Activated CD8-positive, alpha-beta T cell treated with anti-CD3 and anti-CD28 coated beads, Interleukin-2, amount 10 ng/mL, durations not matched to agents 7 days and 5 days (primary cell): ENCODE measurements around the gene NTHL1. TPM values are rescaled to one million over a fixed set of nuclear protein-coding genes. Genes with fewer than 3 reads are reported as not detected.
A peak's percentile ranks its signal among the peaks of the same experiment; 100 is the strongest.

Source experiments
- ATAC-seq: fragments of 150-1000 bp; cut with Tn5 transposase; one replicate; pipeline ENCODE4 v1.10.0; 2021; ENCODE audit warnings: moderate library complexity
- CTCF ChIA-PET: fragments of 350-600 bp; sonication (Branson Sonifier 250); formaldehyde crosslinking; loops from one replicate; lab custom pipeline; 2021; ENCODE audit warnings: antibody characterized with exemption; lab: Charles Lee
- POLR2A ChIA-PET: fragments of 350-600 bp; sonication (Branson Sonifier 250); formaldehyde crosslinking; loops from one replicate; lab custom pipeline; 2021; ENCODE audit warnings: antibody characterized with exemption; lab: Charles Lee
- DNase-seq: peaks from one replicate; pipeline ENCODE4 v3.0.0-alpha.2; 2020
- H3K27ac Mint-ChIP-seq: one replicate; pipeline ENCODE4 v1.8.0; 2021; ENCODE audit warnings: mild to moderate bottlenecking, mixed read lengths
- H3K27me3 Mint-ChIP-seq: one replicate; pipeline ENCODE4 v1.8.0; 2021; ENCODE audit warnings: low read depth, mixed read lengths
- H3K36me3 Mint-ChIP-seq: one replicate; pipeline ENCODE4 v1.8.0; 2021; ENCODE audit warnings: low read depth, mixed read lengths
- H3K4me1 Mint-ChIP-seq: one replicate; pipeline ENCODE4 v1.8.0; 2021; ENCODE audit warnings: low read depth, mixed read lengths
- H3K4me3 Mint-ChIP-seq: one replicate; pipeline ENCODE4 v1.8.0; 2021; ENCODE audit warnings: mild to moderate bottlenecking, mixed read lengths
- H3K9me3 Mint-ChIP-seq: one replicate; pipeline ENCODE4 v1.8.0; 2022; ENCODE audit warnings: mixed read lengths; ENCODE audit not compliant: insufficient read depth
- total RNA-seq, 2 experiments: library from RNA; stranded (reverse); gene quantifications; one replicate each; pipeline ENCODE4 v1.2.3, GENCODE V29; 2021

NTHL1 gene
- total RNA-seq, 2 experiments from 2014 or later = 29.9 to 35.3 TPM

DNA sequence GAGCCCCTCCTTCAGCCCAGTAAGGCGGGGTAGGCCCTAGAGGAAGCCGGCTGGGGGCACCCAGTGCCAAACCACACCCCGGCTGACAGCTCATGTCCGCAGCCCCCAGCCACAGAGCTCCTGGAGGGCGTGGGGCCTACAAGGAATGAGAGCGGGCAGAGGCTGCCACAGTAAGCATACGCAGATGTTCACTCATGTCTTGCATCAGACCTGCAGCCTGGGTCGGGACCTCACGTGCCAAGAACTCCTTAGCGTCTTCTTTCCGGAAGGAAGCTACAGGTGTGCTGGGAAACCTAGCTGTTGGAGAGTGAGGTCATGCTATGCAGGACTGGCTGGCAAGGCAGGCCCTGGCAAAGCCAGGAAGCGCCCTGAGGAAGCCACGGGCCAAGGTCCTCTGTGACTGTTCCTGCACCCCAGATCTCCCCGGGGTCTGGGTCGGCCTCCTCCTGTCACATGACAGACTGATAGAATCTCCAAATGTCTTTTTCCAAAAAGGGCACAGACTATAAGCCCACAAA lies 39.6 kb downstream of the NTHL1 start:
- POLR2A ChIA-PET = interaction anchor here (1.1 to 2.2 kb wide), 3 partner anchors 40 to 198 kb away, joined by 3 to 16 read pairs (median 5); partner anchors contain the start of genes NTHL1, TRAF7 and TSC2
- no peaks in the 10 kb centered on the region for H3K9me3 Mint-ChIP-seq
- H3K4me3 Mint-ChIP-seq = peak overlapping the region; percentile 84
- CTCF ChIA-PET = interaction anchor here (0.7 to 2.5 kb wide), 6 partner anchors 8 to 147 kb away, joined by 3 to 12 read pairs (median 4); no protein-coding TSS in a partner anchor
- peak overlapping the region; percentile 88 for H3K27ac Mint-ChIP-seq
- H3K4me1 Mint-ChIP-seq = peaks cover 41% of the 10 kb centered on the region
- peaks cover 26% of the 10 kb centered on the region for H3K36me3 Mint-ChIP-seq
- DNase-seq (peak; percentile 47), ATAC-seq (no peak)
- no peaks in the 10 kb centered on the region for H3K27me3 Mint-ChIP-seq

DNA sequence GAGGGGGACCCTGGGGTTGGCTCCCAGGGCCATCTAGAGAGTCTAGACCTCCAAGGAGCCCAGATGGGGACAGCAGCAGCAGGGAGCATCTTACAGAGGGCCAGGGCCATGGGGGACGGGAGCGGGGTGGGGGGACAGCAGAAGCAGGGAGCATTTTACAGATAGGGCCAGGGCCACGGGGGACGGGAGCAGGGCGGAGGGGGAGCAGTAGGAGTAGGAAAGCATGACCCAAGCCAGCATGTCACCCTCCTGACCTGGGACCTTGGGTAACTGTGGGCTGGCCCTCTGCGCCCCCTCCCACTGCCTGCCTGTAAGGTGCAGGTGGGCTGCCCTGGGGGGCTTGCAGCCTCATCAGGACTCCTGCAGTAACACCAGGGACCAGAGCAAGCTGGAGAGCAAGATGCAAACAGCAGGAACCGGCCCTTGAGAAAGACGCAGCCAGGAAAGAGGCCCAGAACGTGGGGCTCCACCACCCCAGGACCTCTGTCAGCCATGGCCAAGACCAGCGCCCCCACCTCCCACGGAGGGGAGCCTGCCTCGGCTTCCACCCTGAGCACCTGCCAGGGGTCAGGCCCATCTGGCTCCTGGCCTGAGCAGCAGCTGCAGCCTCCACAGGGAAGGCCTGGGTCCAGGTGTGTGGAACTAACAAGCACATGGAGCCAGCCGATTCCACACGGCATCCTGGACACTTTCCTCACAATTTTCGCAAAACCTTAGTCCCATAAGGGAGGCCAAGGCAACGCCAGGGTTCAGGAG lies 40.4 kb downstream of the NTHL1 start:
- Mint-ChIP-seq H3K9me3 (no peaks in the 10 kb centered on the region), H3K27me3 (no peaks in the 10 kb centered on the region), H3K27ac (peak overlapping the region; percentile 88), H3K36me3 (peaks cover 29% of the 10 kb centered on the region), H3K4me1 (peaks cover 41% of the 10 kb centered on the region), H3K4me3 (peak overlapping the region; percentile 84)
- DNase-seq = no peak
- ChIA-PET CTCF (interaction anchor here (0.7 to 2.5 kb wide), 6 partner anchors 9 to 148 kb away, joined by 3 to 12 read pairs (median 4); no protein-coding TSS in a partner anchor), POLR2A (interaction anchor here (2.2 kb wide), 1 partner anchor 40 kb away, joined by 5 read pairs; the partner anchor contains the start of genes NTHL1 and TSC2)
- ATAC-seq = no peak

DNA sequence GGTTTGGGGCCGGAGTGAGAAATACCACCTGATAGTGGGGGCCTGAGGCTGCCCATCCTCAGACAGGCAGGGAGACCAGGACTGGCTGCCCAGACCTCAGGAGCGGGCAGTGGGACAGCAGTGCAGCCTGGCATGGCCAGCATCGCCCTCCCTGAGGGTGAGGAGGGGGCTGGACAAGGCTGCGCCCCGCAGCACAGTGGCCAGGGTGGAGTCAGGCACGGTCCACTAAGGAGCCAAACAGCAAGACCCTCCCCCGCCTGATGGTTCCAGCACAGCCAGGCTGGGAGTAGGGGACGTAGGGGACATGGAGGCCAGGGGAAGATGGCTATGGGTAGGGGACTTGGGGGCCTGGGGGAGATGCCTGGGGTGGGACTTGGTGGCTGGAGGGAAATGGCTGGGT lies 41.3 kb downstream of the NTHL1 start:
- Mint-ChIP-seq H3K4me3 (peak overlapping the region; percentile 10), H3K36me3 (peaks cover 32% of the 10 kb centered on the region), H3K9me3 (no peaks in the 10 kb centered on the region), H3K27me3 (no peaks in the 10 kb centered on the region), H3K4me1 (peaks cover 41% of the 10 kb centered on the region), H3K27ac (peak overlapping the region; percentile 74)
- ATAC-seq = no peak
- POLR2A ChIA-PET = no interaction called here
- CTCF ChIA-PET = no interaction called here
- DNase-seq = no peak

DNA sequence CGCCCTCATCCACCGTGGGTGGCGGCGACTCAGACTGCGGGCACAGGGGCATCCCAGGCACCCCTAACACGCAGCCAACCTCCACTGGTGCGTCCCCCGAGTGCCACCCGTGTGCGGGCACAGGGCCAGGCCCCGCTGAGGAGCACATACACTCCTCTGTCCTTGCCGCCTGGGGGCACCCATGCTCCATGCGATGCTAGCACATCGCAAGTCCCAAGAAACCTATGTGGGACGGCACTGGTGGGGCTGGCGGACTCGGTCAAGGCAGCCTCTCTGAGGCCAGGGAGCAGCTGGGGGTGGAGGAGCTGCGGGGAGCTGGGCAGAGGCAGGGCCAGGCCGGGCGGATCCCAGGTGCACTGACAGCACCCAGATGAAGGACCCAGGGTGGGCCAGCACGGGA lies 42.0 kb downstream of the NTHL1 start:
- ATAC-seq = no peak
- POLR2A ChIA-PET = interaction anchor here (0.5 kb wide), 1 partner anchor 35 kb away, joined by 3 read pairs; no protein-coding TSS in a partner anchor

DNA sequence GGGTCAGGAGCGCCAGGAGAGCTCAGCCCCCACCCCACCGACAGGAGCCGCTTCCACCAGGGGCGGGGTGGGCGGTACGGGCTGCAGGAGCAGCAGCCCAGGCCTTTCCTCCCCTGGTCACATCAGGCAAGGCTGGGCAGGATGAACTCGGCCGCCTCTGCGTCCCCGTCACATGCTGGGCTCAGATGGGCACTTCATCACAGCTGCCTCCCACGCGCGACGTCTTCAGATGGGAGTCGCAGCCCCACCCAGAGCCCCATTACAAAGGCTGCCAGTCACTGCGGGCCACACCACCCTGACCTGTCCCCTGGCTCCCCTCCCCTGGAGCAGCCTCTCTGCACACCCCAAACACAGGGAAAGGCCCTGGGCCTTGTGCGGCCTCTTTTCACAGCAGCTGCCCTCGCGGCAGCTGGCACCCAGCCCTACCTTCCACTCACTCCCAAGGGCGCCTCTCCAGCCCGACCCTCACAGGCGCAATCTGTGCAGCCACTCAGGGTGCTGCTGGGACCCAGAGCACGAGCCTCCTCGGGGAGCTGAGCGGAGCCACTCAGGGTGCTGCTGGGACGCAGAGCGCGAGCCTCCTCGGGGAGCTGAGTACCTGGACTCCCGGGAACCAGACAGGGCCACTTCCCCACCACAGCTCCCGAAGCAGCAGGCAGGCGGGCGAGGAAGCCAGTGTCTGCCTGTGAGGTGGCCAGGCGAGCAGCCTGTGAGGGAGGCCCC lies 42.7 kb downstream of the NTHL1 start:
- Mint-ChIP-seq H3K27me3 (no peaks in the 10 kb centered on the region), H3K4me3 (no peak overlapping the region), H3K4me1 (peaks cover 35% of the 10 kb centered on the region), H3K27ac (no peak overlapping the region), H3K9me3 (no peaks in the 10 kb centered on the region), H3K36me3 (peaks cover 37% of the 10 kb centered on the region)
- CTCF ChIA-PET = interaction anchor here (0.9 to 3.1 kb wide), 11 partner anchors 9 to 157 kb away, joined by 3 to 41 read pairs (median 10); partner anchors contain the start of genes NOXO1, PKD1, TBL3 and TRAF7
- DNase-seq (no peak), ATAC-seq (no peak)
- POLR2A ChIA-PET = interaction anchor here (0.5 to 1.4 kb wide), 3 partner anchors 34 to 150 kb away, joined by 3 to 6 read pairs (median 5); partner anchors contain the start of genes RPS2 and TRAF7

More for the DNA sequence above, 42.0 kb downstream of the NTHL1 start:
- Mint-ChIP-seq H3K4me1 (peaks cover 41% of the 10 kb centered on the region), H3K27ac (peak overlapping the region; percentile 74), H3K36me3 (peaks cover 37% of the 10 kb centered on the region), H3K27me3 (no peaks in the 10 kb centered on the region), H3K4me3 (no peak overlapping the region), H3K9me3 (no peaks in the 10 kb centered on the region)
- no peak for DNase-seq
- CTCF ChIA-PET = interaction anchor here (2.3 kb wide), 1 partner anchor 134 kb away, joined by 41 read pairs; no protein-coding TSS in a partner anchor

DNA sequence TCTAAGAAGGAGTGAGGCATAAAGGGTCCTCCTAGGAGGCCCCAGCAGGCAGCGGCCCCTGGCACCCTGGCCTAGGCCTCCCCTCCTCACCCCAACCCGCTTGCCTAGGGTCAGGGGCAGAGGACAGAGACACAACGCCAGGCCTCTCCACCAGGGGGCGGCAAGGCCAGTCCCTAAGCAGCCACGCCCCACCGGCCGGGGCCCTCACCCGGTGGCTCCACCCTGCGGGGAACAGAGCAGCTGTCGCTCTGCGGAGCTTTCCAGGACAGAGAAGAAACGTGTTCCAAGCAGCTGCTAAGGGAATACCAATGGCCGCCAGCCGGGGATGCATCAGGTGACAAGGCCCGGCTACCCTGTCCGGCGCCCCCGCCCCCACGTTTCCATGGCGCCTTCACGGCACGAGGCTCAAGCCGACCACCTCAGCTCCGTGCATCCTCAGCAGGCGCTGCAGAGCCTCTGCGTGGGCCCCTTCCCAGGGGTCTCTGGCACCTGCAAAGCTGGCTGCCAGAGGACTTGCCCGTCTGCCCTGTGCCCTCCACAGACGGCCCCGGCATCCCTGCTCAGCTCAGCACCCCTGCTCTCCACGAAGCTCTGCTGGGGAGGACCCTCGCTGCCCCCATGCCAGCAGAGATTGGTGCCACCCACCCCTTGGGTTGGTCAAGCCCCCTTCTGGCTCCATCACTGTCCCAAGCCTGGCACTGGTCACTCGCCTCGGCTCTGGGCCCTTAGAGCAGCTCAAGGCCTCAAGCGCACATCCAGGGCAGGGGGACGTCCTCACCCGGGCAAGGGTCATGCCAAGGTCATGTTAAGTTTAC lies 43.6 kb downstream of the NTHL1 start:
- POLR2A ChIA-PET = interaction anchor here (0.6 to 1.4 kb wide), 5 partner anchors 39 to 970 kb away, joined by 3 to 6 read pairs (median 3); partner anchors contain the start of genes RPS2 and TRAF7
- Mint-ChIP-seq H3K4me3 (no peak overlapping the region), H3K9me3 (no peaks in the 10 kb centered on the region)

DNA sequence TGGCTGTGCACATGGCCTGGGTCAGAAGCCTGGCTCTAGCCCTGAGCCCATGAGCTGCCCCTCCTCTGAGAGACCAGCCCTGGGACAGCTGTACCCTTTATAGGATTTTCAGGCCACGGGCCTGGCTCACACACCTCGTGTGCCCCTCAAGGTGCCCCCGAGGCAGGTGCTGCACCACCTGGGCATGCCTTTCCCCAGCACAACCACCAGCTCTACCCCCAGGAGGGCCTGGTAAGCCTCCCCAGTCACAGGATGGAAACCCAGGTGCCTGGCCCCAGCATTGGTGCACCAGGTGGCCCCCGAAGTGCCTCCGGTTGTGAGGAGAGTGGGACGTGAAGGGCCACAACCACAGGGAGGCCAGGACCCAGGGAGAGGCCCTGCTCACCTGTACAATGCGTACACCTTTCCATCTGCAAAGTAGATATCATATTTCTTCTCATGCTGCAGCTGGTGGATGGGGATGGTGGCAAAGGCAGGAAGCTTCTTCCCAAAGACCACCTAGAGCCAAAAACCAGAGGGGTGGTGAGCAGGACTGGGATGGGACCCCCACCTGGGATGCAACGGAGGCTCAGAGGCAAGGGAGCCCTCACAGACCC lies 44.3 kb downstream of the NTHL1 start:
- H3K4me1 Mint-ChIP-seq = peaks cover 30% of the 10 kb centered on the region
- ChIA-PET CTCF (interaction anchor here (0.7 to 3.1 kb wide), 15 partner anchors 8 to 151 kb away, joined by 3 to 41 read pairs (median 9); partner anchors contain the start of genes GFER, MSRB1, NPW and PKD1), POLR2A (interaction anchor here (0.6 to 1.4 kb wide), 4 partner anchors 38 to 971 kb away, joined by 3 to 5 read pairs (median 3); partner anchors contain the start of gene RPS2)
- no peak for DNase-seq
- H3K9me3 Mint-ChIP-seq = no peaks in the 10 kb centered on the region
- no peak overlapping the region for H3K27ac Mint-ChIP-seq
- peaks cover 32% of the 10 kb centered on the region for H3K36me3 Mint-ChIP-seq
- no peaks in the 10 kb centered on the region for H3K27me3 Mint-ChIP-seq
- ATAC-seq = no peak
- no peak overlapping the region for H3K4me3 Mint-ChIP-seq

More for the DNA sequence above, 43.6 kb downstream of the NTHL1 start:
- CTCF ChIA-PET = interaction anchor here (0.6 to 3.1 kb wide), 25 partner anchors 8 to 177 kb away, joined by 3 to 41 read pairs (median 5); partner anchors contain the start of genes FAHD1, GFER, HAGH and MSRB1
- Mint-ChIP-seq H3K27me3 (no peaks in the 10 kb centered on the region), H3K4me1 (peaks cover 35% of the 10 kb centered on the region), H3K36me3 (peaks cover 37% of the 10 kb centered on the region), H3K27ac (no peak overlapping the region)
- ATAC-seq = peak; percentile 92
- DNase-seq = peak; percentile 91

DNA sequence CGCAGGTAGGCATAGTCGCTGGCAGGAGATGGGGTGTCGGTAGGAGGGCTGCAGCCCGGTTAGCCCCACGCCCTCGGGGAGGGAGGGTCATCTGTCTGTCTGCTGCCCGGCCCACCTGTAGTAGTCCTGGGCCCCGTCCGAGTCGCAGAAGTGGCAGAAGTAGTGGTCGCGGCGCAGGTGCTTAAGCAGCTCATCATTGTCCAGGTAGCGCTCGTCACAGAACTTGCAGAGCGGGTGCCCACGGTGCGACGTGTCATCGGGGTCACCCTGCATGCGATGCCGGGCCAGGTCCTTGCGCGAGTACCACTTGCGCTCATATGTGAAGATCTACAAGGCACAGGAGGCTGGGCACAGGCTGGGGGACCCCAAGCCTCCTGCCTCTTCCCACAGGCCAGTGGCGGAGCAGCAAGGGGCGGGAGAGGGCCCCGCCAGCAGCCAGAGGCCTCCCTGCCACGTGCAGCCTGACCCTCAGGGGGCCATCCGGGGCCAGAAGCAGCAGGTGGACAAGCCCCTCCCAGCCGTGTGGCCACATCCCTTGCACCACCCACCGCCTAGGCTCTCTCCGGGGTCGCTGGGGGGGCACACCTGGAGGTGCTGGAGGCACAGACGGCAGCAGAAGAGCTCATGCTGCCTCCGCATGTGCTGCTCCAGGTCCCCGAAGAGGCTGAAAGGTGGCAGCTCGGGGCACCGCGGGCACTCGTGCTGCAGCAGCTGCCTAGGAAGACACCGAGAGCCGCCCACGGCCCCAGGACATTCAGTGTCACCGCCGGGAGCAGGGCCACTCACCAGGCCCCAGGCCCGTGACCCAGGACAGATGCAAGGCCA lies 45.0 kb downstream of the NTHL1 start:
- DNase-seq (no peak), ATAC-seq (no peak)
- Mint-ChIP-seq H3K9me3 (no peaks in the 10 kb centered on the region), H3K4me3 (no peak overlapping the region), H3K27ac (no peak overlapping the region), H3K27me3 (no peaks in the 10 kb centered on the region), H3K36me3 (peaks cover 31% of the 10 kb centered on the region), H3K4me1 (peaks cover 23% of the 10 kb centered on the region)
- ChIA-PET POLR2A (interaction anchor here (1.1 to 1.2 kb wide), 2 partner anchors 42 to 153 kb away, joined by 3 read pairs; partner anchors contain the start of gene TRAF7), CTCF (interaction anchor here (1.4 to 3.1 kb wide), 7 partner anchors 11 to 152 kb away, joined by 9 to 21 read pairs (median 13); partner anchors contain the start of genes GFER, NPW, PKD1 and TRAF7)

DNA sequence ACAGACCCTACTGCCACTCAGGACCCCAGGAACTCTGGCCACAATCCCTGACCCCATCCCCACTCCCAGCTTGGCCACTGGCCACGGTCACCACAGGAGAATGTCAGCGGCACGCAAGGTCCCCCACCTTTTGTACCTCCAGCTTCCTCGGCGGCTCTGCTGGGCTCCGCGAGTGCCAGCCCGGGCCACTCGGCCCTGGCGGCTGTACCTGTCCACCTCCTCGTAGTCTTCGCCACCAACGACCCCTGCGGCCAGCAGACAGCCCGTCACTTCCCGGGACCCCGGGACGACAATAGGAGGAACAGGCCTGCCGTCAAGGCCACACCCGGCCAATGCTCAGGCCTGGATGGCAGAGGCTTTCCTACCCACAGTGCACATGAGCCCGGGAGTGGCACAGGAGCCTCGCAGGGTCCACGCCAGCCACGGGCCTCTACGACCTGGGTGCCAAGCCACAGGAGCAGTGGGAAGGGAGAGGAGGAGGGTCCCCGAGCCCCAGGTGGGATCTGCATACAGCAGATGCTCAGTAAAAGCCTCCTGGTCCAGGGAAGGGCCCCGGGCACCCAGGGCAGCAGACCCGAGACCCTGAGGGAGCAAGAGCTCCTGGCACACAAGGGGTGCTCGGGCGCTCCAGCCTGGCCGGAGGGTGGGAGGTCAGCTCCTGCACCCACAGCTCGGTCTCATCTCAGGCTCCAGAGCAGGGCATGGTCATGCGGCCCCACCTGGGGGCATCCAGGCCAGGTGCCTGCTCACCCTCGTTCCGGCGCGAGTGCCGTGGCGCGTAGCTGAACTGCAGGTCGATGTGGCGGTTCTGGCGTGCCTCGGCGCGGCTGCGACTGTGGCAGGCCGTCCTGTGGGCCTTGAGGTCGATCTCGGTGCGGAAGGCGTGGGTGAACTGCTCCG lies 45.9 kb downstream of the NTHL1 start:
- no peak for DNase-seq
- peaks cover 31% of the 10 kb centered on the region for H3K36me3 Mint-ChIP-seq
- POLR2A ChIA-PET = interaction anchor here (1.2 to 1.3 kb wide), 2 partner anchors 14 to 154 kb away, joined by 3 read pairs; partner anchors contain the start of gene TRAF7
- H3K9me3 Mint-ChIP-seq = no peaks in the 10 kb centered on the region
- H3K4me1 Mint-ChIP-seq = peaks cover 23% of the 10 kb centered on the region
- H3K27ac Mint-ChIP-seq = no peak overlapping the region
- no peak overlapping the region for H3K4me3 Mint-ChIP-seq
- H3K27me3 Mint-ChIP-seq = no peaks in the 10 kb centered on the region
- no peak for ATAC-seq
- CTCF ChIA-PET = interaction anchor here (3.1 kb wide), 1 partner anchor 153 kb away, joined by 14 read pairs; the partner anchor contains the start of gene TRAF7
